PFSK-1 (cell line): ENCODE measurements around the gene POU2F2.

Source experiments
- FOXP2 ChIP-seq: optimal IDR thresholded peaks from 2 replicates; pipeline ENCODE3; 2011; ENCODE audit warnings: borderline replicate concordance, control low read depth, inconsistent platforms; ENCODE audit not compliant: insufficient read depth; ENCODE audit errors: extremely low read length, extremely low read depth
- POLR2AphosphoS5 ChIP-seq: IDR thresholded peaks from 2 replicates; pipeline ENCODE4 v1.6.1; 2012; ENCODE audit warnings: low read depth, mild to moderate bottlenecking, control low read depth, low read length, moderate library complexity
- REST ChIP-seq, 2 experiments: IDR thresholded peaks; 2 replicates each; pipeline versions ENCODE4 v1.6.1 to v1.8.0; 2011 to 2012; ENCODE audit warnings: low read depth in 2 of 2, low read length in 2 of 2, control low read depth in 1 of 2, inconsistent platforms in 1 of 2, mild to moderate bottlenecking in 1 of 2, moderate library complexity in 1 of 2; ENCODE audit not compliant: insufficient read depth in 1 of 2
- SIN3A ChIP-seq: IDR thresholded peaks from 2 replicates; pipeline ENCODE4 v1.6.1; 2012; ENCODE audit warnings: mild to moderate bottlenecking, low read length, moderate library complexity, borderline replicate concordance; ENCODE audit not compliant: insufficient read depth
- TAF1 ChIP-seq: IDR thresholded peaks from 2 replicates; pipeline ENCODE4 v1.6.1; 2012; ENCODE audit warnings: low read length, control low read depth, borderline replicate concordance; ENCODE audit not compliant: insufficient read depth

POU2F2 gene

GRCh38 chr19:42078538-42079275 is 53.5 kb downstream of the POU2F2 start:
- TF ChIP-seq TAF1 (no peak), POLR2AphosphoS5 (no peak), FOXP2 (no peak), REST (IDR thresholded peaks at IDR 0.05; ENCODE audit: insufficient read depth in 1 of 2, low read depth in 2 of 2, low read length in 2 of 2) (no peak), SIN3A (no peak)

- TF ChIP-seq FOXP2 (no peak), SIN3A (no peak), REST (IDR thresholded peaks at IDR 0.05; ENCODE audit: insufficient read depth in 1 of 2, low read depth in 2 of 2, low read length in 2 of 2) (no peak), POLR2AphosphoS5 (no peak), TAF1 (no peak)
These were observed 54.2 kb downstream of the POU2F2 start for GRCh38 chr19:42078058-42078457.

- TF ChIP-seq TAF1, result no peak
- no peak for TF ChIP-seq REST (IDR thresholded peaks at IDR 0.05; ENCODE audit: insufficient read depth in 1 of 2, low read depth in 2 of 2, low read length in 2 of 2)
- no peak for TF ChIP-seq FOXP2
- TF ChIP-seq POLR2AphosphoS5, result no peak
- TF ChIP-seq SIN3A, result no peak
These were observed 55.8 kb downstream of the POU2F2 start for GRCh38 chr19:42076380-42076944.

- peak; percentile 82; the same call in 1 of the 2 replicates for TF ChIP-seq TAF1
- 0 out of 2 replicates have a peak, but pooled peaks have one; percentile 10 for TF ChIP-seq SIN3A
- peak; percentile 93 for TF ChIP-seq POLR2AphosphoS5
- TF ChIP-seq REST (IDR thresholded peaks at IDR 0.05; ENCODE audit: insufficient read depth in 1 of 2, low read depth in 2 of 2, low read length in 2 of 2), result no peak; a peak in 1 of 4 replicates
- peak; percentile 79 for TF ChIP-seq FOXP2
These were observed 56.4 kb downstream of the POU2F2 start, which contains the start of gene ZNF574 for GRCh38 chr19:42075616-42076379. Gene ZNF574 (plus strand): TSS chr19:42076166. CDS start chr19:42078607, 2,441 bp downstream.
